Lower lobe of right lung (tissue), 2 donors: ENCODE measurements around the gene TSPAN4. TPM values are rescaled to one million over a fixed set of nuclear protein-coding genes. Genes with fewer than 3 reads are reported as not detected.

ENCODE experiments used
- ATAC-seq, 2 donors: fragments of 200-7000 bp; cut with Tn5 transposase; one replicate each; pipeline ENCODE4 v1.9.1; 2020 to 2022; ENCODE audit warnings: mild to moderate bottlenecking in 2 of 2, moderate library complexity in 2 of 2
- DNase-seq: peaks from one replicate; pipeline ENCODE4 v3.0.0-alpha.2; 2020
- H3K27ac ChIP-seq: fragments of 200-600 bp; one replicate; pipeline ENCODE4 v1.8.0; 2022
- H3K27me3 ChIP-seq: fragments of 200-600 bp; one replicate; pipeline ENCODE4 v1.8.0; 2022; ENCODE audit warnings: low read depth
- H3K36me3 ChIP-seq: fragments of 200-600 bp; one replicate; pipeline ENCODE4 v1.8.0; 2022; ENCODE audit warnings: mild to moderate bottlenecking
- H3K4me1 ChIP-seq: fragments of 200-600 bp; one replicate; pipeline ENCODE4 v1.8.0; 2022
- H3K4me3 ChIP-seq: fragments of 200-600 bp; one replicate; pipeline ENCODE4 v1.8.0; 2022; ENCODE audit warnings: mild to moderate bottlenecking
- H3K9me3 ChIP-seq: fragments of 200-600 bp; one replicate; pipeline ENCODE4 v1.8.0; 2022
- CTCF ChIP-seq: fragments of 200-600 bp; IDR thresholded peaks from one replicate; pipeline ENCODE4 v1.8.0; 2022; ENCODE audit warnings: antibody characterized with exemption, mild to moderate bottlenecking
- intact Hi-C: fragments of 100-400 bp; cut with DNase I; formaldehyde crosslinking; loops from one replicate; pipeline ENCODE4 v1.11.0; 2022
- total RNA-seq: library from RNA; stranded (reverse); fragmentation: NEBNext Ultra II Directional; extraction: Animal tissue kit (Norgen Biotek cat#: 25700); gene quantifications from one replicate; pipeline ENCODE4 v1.2.1, GENCODE V29; 2021
- donor health status: DM: no; HTN: yes; CAD: no; lungs with severe emphysema.

TSPAN4 gene
- total RNA-seq, 1 donor from 2014 or later = 140 TPM

- Histone ChIP-seq H3K36me3 (no peaks in the 10 kb centered on the region), H3K4me1 (peaks cover 17% of the 10 kb centered on the region), H3K9me3 (no peaks in the 10 kb centered on the region), H3K4me3 (peak overlapping the region; percentile 81), H3K27ac (peak overlapping the region; percentile 90), H3K27me3 (no peaks in the 10 kb centered on the region)
- DNase-seq = peak; percentile 74
- TF ChIP-seq CTCF = peak; percentile 20
- ATAC-seq = peak; percentile 55 to 61
- intact Hi-C loops = no loop called here
Observed at GRCh38 chr11:911031-911889, 68.6 kb downstream of the TSPAN4 start.

- intact Hi-C loops = no loop called here
- peaks cover 17% of the 10 kb centered on the region for H3K4me1 ChIP-seq
- no peaks in the 10 kb centered on the region for H3K27me3 ChIP-seq
- no peak for ATAC-seq
- H3K4me3 ChIP-seq = peak overlapping the region; percentile 81
- H3K36me3 ChIP-seq = no peaks in the 10 kb centered on the region
- H3K27ac ChIP-seq = peak overlapping the region; percentile 90
- DNase-seq = no peak
- H3K9me3 ChIP-seq = no peaks in the 10 kb centered on the region
- no peak for TF ChIP-seq CTCF
Observed at GRCh38 chr11:911890-912219, 69.2 kb downstream of the TSPAN4 start.

- TF ChIP-seq CTCF = no peak
- Histone ChIP-seq H3K36me3 (no peaks in the 10 kb centered on the region), H3K27ac (peak overlapping the region; percentile 90), H3K27me3 (no peaks in the 10 kb centered on the region), H3K4me1 (peaks cover 17% of the 10 kb centered on the region), H3K9me3 (no peaks in the 10 kb centered on the region), H3K4me3 (no peak overlapping the region)
- intact Hi-C loops = no loop called here
- DNase-seq (no peak), ATAC-seq (no peak)
Observed at GRCh38 chr11:912266-912665, 69.6 kb downstream of the TSPAN4 start.

- intact Hi-C loops = no loop called here
- ATAC-seq (no peak), DNase-seq (no peak)
- no peak for TF ChIP-seq CTCF
- H3K4me1 ChIP-seq = peaks cover 17% of the 10 kb centered on the region
- H3K36me3 ChIP-seq = no peaks in the 10 kb centered on the region
- H3K4me3 ChIP-seq = no peak overlapping the region
- no peak overlapping the region for H3K27ac ChIP-seq
- H3K9me3 ChIP-seq = no peaks in the 10 kb centered on the region
- H3K27me3 ChIP-seq = no peaks in the 10 kb centered on the region
Observed at GRCh38 chr11:913043-913442, 70.4 kb downstream of the TSPAN4 start.

GRCh38 chr11:914204-914603 is 71.6 kb downstream of the TSPAN4 start:
- Histone ChIP-seq H3K27ac (peak overlapping the region; percentile 60), H3K27me3 (no peaks in the 10 kb centered on the region), H3K4me1 (peaks cover 17% of the 10 kb centered on the region), H3K4me3 (peak overlapping the region; percentile 14), H3K9me3 (no peaks in the 10 kb centered on the region), H3K36me3 (no peaks in the 10 kb centered on the region)
- intact Hi-C loops = no loop called here
- TF ChIP-seq CTCF = no peak
- DNase-seq = no peak
- ATAC-seq = no peak
